SK-MEL-5 (cell line): ENCODE measurements around the gene UXS1. TPM values are rescaled to one million over a fixed set of nuclear protein-coding genes. Genes with fewer than 3 reads are reported as not detected.

Source experiments
- DNase-seq: peaks from one replicate; pipeline ENCODE4 v3.0.0-alpha.2; 2016; ENCODE audit warnings: low read depth, low spot score
- in situ Hi-C: cut with HindIII; loops from 2 replicates; pipeline ENCODE4 v1.10.0; 2016; ENCODE audit warnings: low sequenced_read_pairs, high pct_unique_total_duplicates, low pct_unique_long_range_greater_than_20kb
- total RNA-seq: library from RNA; depleted of rRNA; stranded (reverse); fragments of >200 nt; shearing (Covaris generic); gene quantifications from 2 replicates; pipeline ENCODE4 v1.2.3, GENCODE V29; 2014

UXS1 gene
- total RNA-seq, 1 experiment from 2014 or later = 25.8 TPM

- in situ Hi-C loops = no loop called here
These were observed 116.0 kb downstream of the UXS1 start for GRCh38 chr2:106078096-106078495.

GRCh38 chr2:106076941-106077340 lies 117.2 kb downstream of the UXS1 start:
- DNase-seq = peak; percentile 6
- in situ Hi-C loops = no loop called here

More at GRCh38 chr2:106078096-106078495, 116.0 kb downstream of the UXS1 start:
- DNase-seq = no peak

- in situ Hi-C loops = no loop called here
- DNase-seq = no peak
These were observed 119.1 kb downstream of the UXS1 start for GRCh38 chr2:106075048-106075447.

- in situ Hi-C loops = no loop called here
- DNase-seq = no peak
These were observed 120.3 kb downstream of the UXS1 start for GRCh38 chr2:106073678-106074406.

GRCh38 chr2:106070181-106070580 lies 123.9 kb downstream of the UXS1 start:
- in situ Hi-C loops = no loop called here

GRCh38 chr2:106068451-106068850 lies 125.7 kb downstream of the UXS1 start:
- in situ Hi-C loops = no loop called here
- no peak for DNase-seq

More at GRCh38 chr2:106070181-106070580, 123.9 kb downstream of the UXS1 start:
- no peak for DNase-seq

GRCh38 chr2:106065983-106066820 lies 127.9 kb downstream of the UXS1 start:
- DNase-seq = no peak
- in situ Hi-C loops = no loop called here

GRCh38 chr2:106065268-106065982 lies 128.7 kb downstream of the UXS1 start:
- in situ Hi-C loops = no loop called here
- DNase-seq = no peak

- no peak for DNase-seq
- in situ Hi-C loops = no loop called here
These were observed 130.9 kb downstream of the UXS1 start for GRCh38 chr2:106063181-106063580.

- in situ Hi-C loops = no loop called here
- no peak for DNase-seq
These were observed 131.5 kb downstream of the UXS1 start for GRCh38 chr2:106062627-106063026.

- in situ Hi-C loops = no loop called here
- DNase-seq = no peak
These were observed 132.3 kb downstream of the UXS1 start for GRCh38 chr2:106061611-106062349.

- in situ Hi-C loops = no loop called here
- DNase-seq = no peak
These were observed 134.6 kb downstream of the UXS1 start for GRCh38 chr2:106059416-106060065.

- in situ Hi-C loops = no loop called here
- DNase-seq = no peak
These were observed 135.5 kb downstream of the UXS1 start for GRCh38 chr2:106058469-106059137.

GRCh38 chr2:106057206-106057605 lies 136.9 kb downstream of the UXS1 start:
- in situ Hi-C loops = no loop called here
- no peak for DNase-seq

- in situ Hi-C loops = no loop called here
- DNase-seq = no peak
These were observed 139.0 kb downstream of the UXS1 start for GRCh38 chr2:106054880-106055655.

- DNase-seq = no peak
- in situ Hi-C loops = no loop called here
These were observed 139.8 kb downstream of the UXS1 start for GRCh38 chr2:106054321-106054720.
